Measurements from ENCODE around the gene COL23A1.

The COL23A1 gene

GRCh38 chr5:178460174-178460573 lies 130.0 kb downstream of the COL23A1 start:
- no peak for DNase-seq (ENCODE audit: low read depth in 2 of 2)

- DNase-seq (ENCODE audit: low read depth in 2 of 2): no peak
These were observed 132.1 kb downstream of the COL23A1 start for GRCh38 chr5:178458140-178458539.

- no peak for DNase-seq (ENCODE audit: low read depth in 2 of 2)
These were observed 132.7 kb downstream of the COL23A1 start for GRCh38 chr5:178457471-178457870.

GRCh38 chr5:178455480-178455835 lies 134.7 kb downstream of the COL23A1 start:
- no peak for DNase-seq (ENCODE audit: low read depth in 2 of 2)

- no peak for DNase-seq (ENCODE audit: low read depth in 2 of 2)
These were observed 135.2 kb downstream of the COL23A1 start for GRCh38 chr5:178454821-178455479.

GRCh38 chr5:178454303-178454702 lies 135.9 kb downstream of the COL23A1 start:
- DNase-seq (ENCODE audit: low read depth in 2 of 2): no peak

GRCh38 chr5:178453224-178453623 lies 137.0 kb downstream of the COL23A1 start:
- no peak for DNase-seq (ENCODE audit: low read depth in 2 of 2)

GRCh38 chr5:178450121-178451028 lies 139.8 kb downstream of the COL23A1 start:
- no peak for DNase-seq (ENCODE audit: low read depth in 2 of 2)

- DNase-seq (ENCODE audit: low read depth in 2 of 2): no peak
These were observed 140.8 kb downstream of the COL23A1 start for GRCh38 chr5:178449163-178450070.

- DNase-seq (ENCODE audit: low read depth in 2 of 2): no peak
These were observed 144.7 kb downstream of the COL23A1 start for GRCh38 chr5:178445534-178445933.

GRCh38 chr5:178442405-178443257 lies 147.6 kb downstream of the COL23A1 start:
- DNase-seq (ENCODE audit: low read depth in 2 of 2): no peak

GRCh38 chr5:178441486-178442270 lies 148.5 kb downstream of the COL23A1 start:
- DNase-seq (ENCODE audit: low read depth in 2 of 2): no peak

- DNase-seq (ENCODE audit: low read depth in 2 of 2): no peak
These were observed 150.0 kb downstream of the COL23A1 start for GRCh38 chr5:178440181-178440580.

GRCh38 chr5:178439493-178440180 lies 150.6 kb downstream of the COL23A1 start:
- no peak for DNase-seq (ENCODE audit: low read depth in 2 of 2)

GRCh38 chr5:178438796-178439195 lies 151.4 kb downstream of the COL23A1 start:
- no peak for DNase-seq (ENCODE audit: low read depth in 2 of 2)

- no peak for DNase-seq (ENCODE audit: low read depth in 2 of 2)
These were observed 152.7 kb downstream of the COL23A1 start for GRCh38 chr5:178437386-178438075.

- no peak for DNase-seq (ENCODE audit: low read depth in 2 of 2)
These were observed 153.8 kb downstream of the COL23A1 start for GRCh38 chr5:178436326-178436940.

All from stimulated activated CD4-positive, alpha-beta T cell treated with anti-CD3 and anti-CD28 coated beads, Interleukin-4, amount 100 ng/mL, for 48 hours (primary cell).